Measurements from ENCODE around the gene SEPTIN8.

SEPTIN8 gene

GRCh38 chr5:132753135-132753987 lies 23.7 kb downstream of the SEPTIN8 start:
- no peak for DNase-seq (ENCODE audit: low read depth)
- TF ChIP-seq CTCF (conservative IDR thresholded peaks at IDR 0.05; ENCODE audit: low read length): peak; percentile 17; the same call in 1 of the 2 replicates
- no peak overlapping the region for H3K4me3 ChIP-seq (ENCODE audit: low read length)

DNA sequence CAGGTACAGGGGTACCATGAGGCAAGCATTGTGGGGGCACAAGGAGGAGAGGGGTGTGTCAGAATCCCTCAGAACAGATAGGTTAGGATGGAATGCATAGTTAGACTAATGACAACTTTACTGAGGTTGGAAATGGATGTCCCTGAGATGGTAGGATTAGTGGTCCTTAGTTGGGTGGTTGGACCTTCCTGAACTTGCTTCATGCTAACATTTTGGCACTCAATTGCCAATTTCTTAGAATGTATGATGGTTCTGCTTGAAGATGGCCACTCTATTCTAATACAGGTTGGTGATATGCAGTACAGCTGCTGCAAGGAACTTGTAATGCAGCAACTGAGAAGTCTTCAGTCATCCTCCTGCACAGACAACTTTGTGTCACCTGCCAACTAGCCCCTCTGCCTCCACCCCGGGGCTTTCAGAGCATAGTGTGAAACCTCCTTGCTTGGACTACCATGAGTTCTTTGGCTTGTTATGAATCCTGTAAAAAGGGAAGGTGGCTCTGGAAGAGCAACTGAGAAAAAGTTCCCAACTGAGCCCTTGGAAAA lies 24.4 kb downstream of the SEPTIN8 start:
- DNase-seq (ENCODE audit: low read depth): no peak
- H3K4me3 ChIP-seq (ENCODE audit: low read length): no peak overlapping the region
- no peak for TF ChIP-seq CTCF (conservative IDR thresholded peaks at IDR 0.05; ENCODE audit: low read length)

GRCh38 chr5:132751971-132752580 lies 25.0 kb downstream of the SEPTIN8 start:
- no peak overlapping the region for H3K4me3 ChIP-seq (ENCODE audit: low read length)
- DNase-seq (ENCODE audit: low read depth): no peak
- TF ChIP-seq CTCF (conservative IDR thresholded peaks at IDR 0.05; ENCODE audit: low read length): no peak

DNA sequence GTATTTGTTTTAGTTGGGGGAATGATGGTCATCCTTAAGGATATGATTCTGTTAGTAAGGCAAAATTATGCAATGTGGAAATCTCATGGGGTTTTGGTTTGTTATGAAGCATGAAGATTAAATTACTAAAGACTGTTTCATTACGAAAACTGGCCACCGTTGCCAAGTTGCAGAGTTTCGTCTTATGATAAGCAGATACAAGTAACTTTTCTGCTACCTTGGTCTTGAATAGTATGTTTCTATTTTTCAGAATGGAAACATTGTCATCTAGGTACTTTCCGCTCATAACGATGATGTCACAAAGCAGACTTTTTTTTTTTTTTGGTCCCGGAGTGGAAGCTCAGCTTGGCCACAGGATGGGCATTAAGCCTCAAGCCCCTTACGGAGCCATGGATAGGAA lies 25.6 kb downstream of the SEPTIN8 start:
- DNase-seq (ENCODE audit: low read depth): peak; percentile 92
- no peak overlapping the region for H3K4me3 ChIP-seq (ENCODE audit: low read length)
- TF ChIP-seq CTCF (conservative IDR thresholded peaks at IDR 0.05; ENCODE audit: low read length): no peak

- no peak for DNase-seq (ENCODE audit: low read depth)
- H3K4me3 ChIP-seq (ENCODE audit: low read length): no peak overlapping the region
- TF ChIP-seq CTCF (conservative IDR thresholded peaks at IDR 0.05; ENCODE audit: low read length): no peak
Observed at GRCh38 chr5:132750471-132751230, 26.4 kb downstream of the SEPTIN8 start.

GRCh38 chr5:132749506-132749905 lies 27.5 kb downstream of the SEPTIN8 start:
- TF ChIP-seq CTCF (conservative IDR thresholded peaks at IDR 0.05; ENCODE audit: low read length): no peak
- DNase-seq (ENCODE audit: low read depth): no peak
- H3K4me3 ChIP-seq (ENCODE audit: low read length): no peak overlapping the region
